Transverse colon (tissue), 4 donors: ENCODE data around the gene KIFAP3.

ENCODE experiments used
- CTCF ChIP-seq, 5 experiments: fragments of 200-600 bp in 3 of 5; fragments of 450-650 bp in 2 of 5; sonication (generic) in 3 of 5; IDR thresholded peaks; 1 replicate in 2 of 5; 2 replicates in 3 of 5; pipeline ENCODE4 v1.5.1; 2016 to 2017; ENCODE audit warnings: antibody characterized with exemption in 5 of 5, inconsistent platforms in 3 of 5, mild to moderate bottlenecking in 2 of 5, moderate library complexity in 1 of 5
- EP300 ChIP-seq: sonication (generic); formaldehyde crosslinking; IDR thresholded peaks from one replicate; pipeline ENCODE4 v1.6.1; 2017; ENCODE audit warnings: antibody characterized with exemption, low read depth
- POLR2A ChIP-seq: fragments of 450-650 bp; IDR thresholded peaks from one replicate; pipeline ENCODE4 v1.6.1; 2016; ENCODE audit warnings: antibody characterized with exemption, mild to moderate bottlenecking, moderate library complexity
- POLR2AphosphoS5 ChIP-seq, 3 donors: sonication (generic); formaldehyde crosslinking; IDR thresholded peaks; one replicate each; pipeline ENCODE4 v1.6.1; 2016; ENCODE audit warnings: antibody characterized with exemption in 3 of 3

GRCh38 chr1:169957884-169958283, 116.6 kb downstream of the KIFAP3 start:
- TF ChIP-seq EP300 (no peak), POLR2AphosphoS5 (IDR thresholded peaks at IDR 0.05) (no peak), CTCF (IDR thresholded peaks at IDR 0.05) (no peak), POLR2A (no peak)
